Measurements from ENCODE around the gene MT1E.

DNA sequence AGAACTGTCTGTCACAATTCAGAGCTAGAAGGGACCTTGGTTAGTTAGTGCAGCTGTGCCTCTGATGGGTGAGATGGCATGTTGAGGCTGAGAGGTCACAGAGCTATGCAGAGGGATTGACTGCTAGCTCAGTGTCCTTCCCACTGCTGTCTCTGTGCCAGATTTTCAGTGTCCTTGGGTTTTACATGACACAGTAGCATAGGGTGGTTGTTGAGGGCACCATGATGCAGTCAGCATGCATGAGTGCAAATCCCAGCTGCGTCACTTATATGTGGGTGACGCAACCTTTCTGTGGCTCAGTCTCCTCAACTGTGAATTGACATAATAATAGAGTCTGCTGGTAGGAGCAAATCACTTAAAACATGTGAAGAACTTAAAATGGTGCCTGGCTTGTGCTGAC lies 15.6 kb downstream of the MT1E start:
- TF ChIP-seq CTCF (IDR thresholded peaks at IDR 0.05; ENCODE audit: low read depth, low read length) (no peak), EZH2phosphoT487 (IDR thresholded peaks at IDR 0.05; ENCODE audit: low read depth) (no peak)
